Endodermal cell (in vitro differentiated cells): ENCODE data around the gene ADGRG6. TPM values are rescaled to one million over a fixed set of nuclear protein-coding genes. Genes with fewer than 3 reads are reported as not detected.

Experiments
- DNase-seq: peaks from one replicate; pipeline ENCODE4 v3.0.0-alpha.2; 2017
- H3K27ac ChIP-seq: 2 replicates; pipeline ENCODE4 v1.5.1; 2013; ENCODE audit warnings: mild to moderate bottlenecking, low read depth, low read length, moderate library complexity
- H3K27me3 ChIP-seq: 2 replicates; pipeline ENCODE4 v1.6.1; 2013; ENCODE audit warnings: mild to moderate bottlenecking, low read length, moderate library complexity; ENCODE audit not compliant: insufficient read depth, control insufficient read depth, poor library complexity, severe bottlenecking
- H3K36me3 ChIP-seq: 2 replicates; pipeline ENCODE4 v1.7.0; 2013; ENCODE audit warnings: mild to moderate bottlenecking, low read length, moderate library complexity; ENCODE audit not compliant: control insufficient read depth, insufficient read depth
- H3K4me1 ChIP-seq: one replicate; pipeline ENCODE4 v1.7.0; 2013; ENCODE audit warnings: low read length; ENCODE audit not compliant: control insufficient read depth, insufficient read depth
- H3K4me3 ChIP-seq: 2 replicates; pipeline ENCODE4 v1.5.1; 2013; ENCODE audit warnings: mild to moderate bottlenecking, low read length, moderate library complexity
- H3K9ac ChIP-seq: 2 replicates; pipeline ENCODE4 v1.6.1; 2013; ENCODE audit warnings: mild to moderate bottlenecking, low read length, moderate library complexity; ENCODE audit not compliant: poor library complexity, severe bottlenecking; ENCODE audit errors: extremely low read depth
- H3K9me3 ChIP-seq: 2 replicates; pipeline ENCODE4 v1.6.1; 2013; ENCODE audit warnings: mild to moderate bottlenecking, low read length, moderate library complexity; ENCODE audit not compliant: control insufficient read depth
- H3K27ac Mint-ChIP-seq: 2 replicates; pipeline ENCODE4 v1.8.0; 2020; ENCODE audit warnings: mixed read lengths
- H3K27me3 Mint-ChIP-seq: 2 replicates; pipeline ENCODE4 v1.8.0; 2021; ENCODE audit warnings: mild to moderate bottlenecking, mixed read lengths; ENCODE audit not compliant: insufficient read depth
- H3K36me3 Mint-ChIP-seq: 2 replicates; pipeline ENCODE4 v1.8.0; 2020; ENCODE audit warnings: low read depth, mixed read lengths
- H3K4me1 Mint-ChIP-seq: 2 replicates; pipeline ENCODE4 v1.8.0; 2020; ENCODE audit warnings: mixed read lengths
- H3K4me3 Mint-ChIP-seq: 2 replicates; pipeline ENCODE4 v1.8.0; 2020; ENCODE audit warnings: mild to moderate bottlenecking, moderate library complexity, mixed read lengths
- H3K9me3 Mint-ChIP-seq: 2 replicates; pipeline ENCODE4 v1.8.0; 2020; ENCODE audit warnings: mild to moderate bottlenecking, mixed read lengths
- CTCF ChIP-seq: fragments of 200-600 bp; sonication (generic); conservative IDR thresholded peaks from 2 replicates; pipeline ENCODE4 v1.5.0; 2021; ENCODE audit warnings: antibody characterized with exemption, mild to moderate bottlenecking
- WGBS, 2 experiments: methylation state at CpG; one replicate each; pipeline versions ENCODE4 v1.1.5 to v1.1.7; 2013; ENCODE audit warnings: missing lambda C conversion rate in 2 of 2, mixed read lengths in 1 of 2; ENCODE audit not compliant: insufficient coverage in 1 of 2, insufficient read length in 1 of 2; 5-methylcytosine and 5-hydroxymethylcytosine counted together
- total RNA-seq, 2 donors: library from RNA; stranded (reverse); fragmentation: NEBNext Ultra II Directional in 1 of 2; extraction: Animal tissue kit (Norgen Biotek cat#: 25700) in 1 of 2; gene quantifications; 2 replicates in 1 of 2; 3 replicates in 1 of 2; pipeline ENCODE4 v1.2.1, GENCODE V29; 2021

Gene ADGRG6
- total RNA-seq, 2 donors from 2014 or later = 20.4 to 26.8 TPM

GRCh38 chr6:142385352-142385751 is 83.5 kb downstream of the ADGRG6 start:
- H3K36me3 Mint-ChIP-seq = no peaks in the 10 kb centered on the region
- WGBS, 2 experiments = 97 to 100% methylated on average over 1 to 2 of the region's 2 CpGs
- no peak overlapping the region for H3K4me3 Mint-ChIP-seq
- Histone ChIP-seq H3K9me3 (no peaks in the 10 kb centered on the region), H3K4me3 (no peak overlapping the region), H3K4me1 (peaks cover 5% of the 10 kb centered on the region), H3K27me3 (no peaks in the 10 kb centered on the region), H3K27ac (no peak overlapping the region), H3K36me3 (no peaks in the 10 kb centered on the region), H3K9ac (no peak overlapping the region)
- no peak for DNase-seq
- H3K27ac Mint-ChIP-seq = no peak overlapping the region
- peaks cover 4% of the 10 kb centered on the region for H3K4me1 Mint-ChIP-seq
- TF ChIP-seq CTCF = no peak
- no peaks in the 10 kb centered on the region for H3K9me3 Mint-ChIP-seq
- no peaks in the 10 kb centered on the region for H3K27me3 Mint-ChIP-seq

GRCh38 chr6:142386657-142387056 is 84.8 kb downstream of the ADGRG6 start:
- Histone ChIP-seq H3K27me3 (no peaks in the 10 kb centered on the region), H3K4me1 (no peaks in the 10 kb centered on the region), H3K36me3 (no peaks in the 10 kb centered on the region), H3K4me3 (no peak overlapping the region), H3K27ac (no peak overlapping the region), H3K9me3 (no peaks in the 10 kb centered on the region), H3K9ac (no peak overlapping the region)
- Mint-ChIP-seq H3K27ac (no peak overlapping the region), H3K27me3 (no peaks in the 10 kb centered on the region), H3K4me1 (no peaks in the 10 kb centered on the region), H3K36me3 (no peaks in the 10 kb centered on the region), H3K9me3 (no peaks in the 10 kb centered on the region), H3K4me3 (no peak overlapping the region)
- 91 to 100% methylated on average over 1 to 4 of the region's 4 CpGs for WGBS, 2 experiments
- no peak for DNase-seq
- no peak for TF ChIP-seq CTCF

- TF ChIP-seq CTCF = peak; percentile 84
- H3K4me3 Mint-ChIP-seq = no peak overlapping the region
- Histone ChIP-seq H3K27ac (no peak overlapping the region), H3K27me3 (no peaks in the 10 kb centered on the region), H3K9me3 (no peaks in the 10 kb centered on the region), H3K36me3 (no peaks in the 10 kb centered on the region), H3K9ac (no peak overlapping the region), H3K4me3 (no peak overlapping the region), H3K4me1 (no peaks in the 10 kb centered on the region)
- H3K36me3 Mint-ChIP-seq = no peaks in the 10 kb centered on the region
- H3K4me1 Mint-ChIP-seq = no peaks in the 10 kb centered on the region
- WGBS, 2 experiments = 34% methylated on average over 4 of the region's 4 CpGs; no CpG with 5 or more reads in 1 of the 2 experiments
- H3K27me3 Mint-ChIP-seq = no peaks in the 10 kb centered on the region
- no peak for DNase-seq
- no peaks in the 10 kb centered on the region for H3K9me3 Mint-ChIP-seq
- H3K27ac Mint-ChIP-seq = no peak overlapping the region
These were observed 86.4 kb downstream of the ADGRG6 start for GRCh38 chr6:142387997-142388815.
